ENCODE results near the gene CTDSPL2.

GRCh38 chr15:44443515-44443914 is 16.1 kb downstream of the CTDSPL2 start:
- TF ChIP-seq CTCF (IDR thresholded peaks at IDR 0.05 in 8 of 11, conservative IDR thresholded peaks at IDR 0.05 in 3 of 11) (no peak), POLR2A (IDR thresholded peaks at IDR 0.05) (no peak)
